RCC 7860 (cell line): ENCODE data around the gene LRRC46.

ENCODE experiments used
- DNase-seq: peaks from one replicate; pipeline ENCODE4 v3.0.0-alpha.2; 2015; ENCODE audit warnings: low spot score
- FAIRE-seq: peaks from 2 replicates; lab custom pipeline; 2012; peaks lifted over from hg19 to GRCh38; lab: Jason Lieb, UNC

The LRRC46 gene

GRCh38 chr17:47873200-47874090 lies 42.0 kb downstream of the LRRC46 start:
- FAIRE-seq: no peak
- DNase-seq: no peak

DNA sequence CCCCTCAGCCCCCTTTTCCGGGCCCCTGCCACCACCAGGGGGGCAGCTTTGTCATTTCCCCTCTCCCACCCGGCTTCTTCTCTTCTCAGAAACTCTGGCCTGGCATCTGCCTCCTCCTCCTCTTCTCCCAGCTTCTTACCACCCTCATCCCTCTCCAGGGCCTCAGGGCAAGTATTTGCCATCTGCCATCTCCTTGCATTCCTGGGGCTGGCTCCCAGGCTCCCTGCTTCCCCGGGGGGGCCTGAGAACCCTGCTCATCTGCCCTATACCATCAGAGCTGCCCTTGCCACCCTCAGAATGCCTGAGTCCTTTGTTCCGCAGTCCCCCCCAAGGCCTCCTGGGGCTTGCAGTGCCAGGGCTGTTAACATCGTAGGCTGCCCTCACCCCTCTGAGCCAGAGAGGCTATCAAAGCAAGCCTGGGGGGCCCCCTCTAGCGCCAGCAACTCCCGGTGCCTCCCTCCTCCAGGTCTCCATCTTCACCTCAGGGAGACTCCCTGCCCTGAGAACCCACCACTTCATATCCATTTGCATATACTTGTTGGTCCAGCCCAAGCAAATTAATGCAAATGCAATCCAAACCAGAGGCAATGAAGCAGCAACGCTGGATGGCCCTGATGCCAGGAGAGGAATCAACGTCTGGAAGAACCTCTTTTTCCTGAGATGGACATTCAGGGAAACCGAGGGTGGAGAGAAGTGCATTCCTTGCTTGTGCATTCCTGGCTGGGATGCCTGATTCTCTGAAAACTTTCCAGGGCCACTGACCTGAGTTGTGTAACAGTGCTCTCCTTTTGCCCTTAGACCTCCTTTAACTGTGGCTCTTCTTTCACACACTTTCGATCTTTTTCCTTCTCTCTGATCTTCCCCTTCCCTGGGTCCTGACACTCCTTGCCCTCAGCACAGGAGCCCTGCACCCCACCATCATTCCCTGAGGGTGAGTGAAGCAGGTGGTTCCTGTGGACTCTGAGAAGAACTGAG lies 43.8 kb downstream of the LRRC46 start:
- FAIRE-seq (no peak), DNase-seq (no peak)

GRCh38 chr17:47877368-47878034 lies 46.0 kb downstream of the LRRC46 start:
- FAIRE-seq (no peak), DNase-seq (no peak)

DNA sequence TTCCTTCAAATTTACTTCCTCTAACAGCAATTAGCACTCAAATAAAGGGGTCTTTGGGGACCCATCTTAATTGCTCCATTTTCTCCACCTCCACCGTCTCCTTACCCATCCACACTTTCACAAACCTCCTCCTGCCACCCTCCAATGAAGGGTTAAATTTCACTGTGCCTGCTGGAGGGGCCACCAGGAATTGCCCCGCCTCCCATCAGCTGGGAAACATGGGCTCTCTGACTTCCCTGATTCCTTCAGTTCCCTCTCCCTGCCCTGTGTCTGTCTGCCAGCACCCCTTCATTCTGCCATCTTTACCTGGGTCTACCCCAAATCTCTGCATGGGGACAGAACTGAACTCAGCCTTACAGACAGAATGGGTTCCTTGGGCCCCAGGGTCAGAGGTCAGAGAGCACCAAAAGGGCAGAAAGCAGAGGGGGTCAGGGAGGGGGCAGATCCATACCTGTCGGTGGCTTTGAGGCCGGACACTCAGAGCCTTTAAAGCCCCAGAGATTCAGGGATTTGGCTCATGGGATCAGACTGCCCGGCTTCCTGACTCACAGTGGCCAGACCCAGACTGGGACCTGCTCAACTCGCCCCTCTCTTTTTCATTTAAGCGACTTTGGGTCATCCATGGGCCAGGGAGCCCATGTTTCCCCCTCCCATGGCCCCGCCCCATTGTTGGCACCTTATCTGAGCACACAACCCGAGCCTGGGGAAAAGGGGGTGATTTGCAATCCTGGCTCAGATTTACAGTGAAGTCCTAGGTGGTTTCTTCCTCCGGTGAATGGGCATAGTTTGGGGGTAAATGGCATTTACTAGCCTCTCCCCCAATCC lies 46.9 kb downstream of the LRRC46 start:
- no peak for DNase-seq
- FAIRE-seq: no peak

DNA sequence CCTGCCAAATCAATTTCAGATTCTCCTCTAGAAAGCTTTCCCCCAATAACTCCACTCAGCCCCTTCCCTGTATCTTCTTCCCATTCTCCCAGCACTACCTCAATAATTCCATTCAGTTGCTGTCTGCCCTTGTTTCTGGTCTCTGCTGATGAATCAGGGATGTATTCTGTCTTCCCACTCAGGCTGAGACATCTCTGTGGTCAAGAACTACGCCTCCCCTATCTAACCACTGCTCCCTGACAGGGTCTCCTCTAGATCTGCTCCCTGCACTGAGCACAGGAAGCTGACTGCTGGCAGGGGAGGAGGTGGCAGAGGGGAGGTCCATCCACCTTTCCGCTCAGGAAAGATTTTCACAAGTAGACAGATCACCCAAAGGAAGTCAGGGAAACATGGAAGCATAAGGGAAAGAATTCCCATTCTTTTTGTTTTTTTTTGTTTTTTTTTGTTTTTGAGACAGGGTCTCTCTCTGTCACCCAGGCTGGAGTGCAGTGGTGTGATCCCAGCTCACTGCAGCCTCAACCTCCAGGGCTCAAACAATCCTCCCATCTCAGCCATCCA lies 47.6 kb downstream of the LRRC46 start:
- DNase-seq: peak; percentile 88
- peak; percentile 86 for FAIRE-seq

DNA sequence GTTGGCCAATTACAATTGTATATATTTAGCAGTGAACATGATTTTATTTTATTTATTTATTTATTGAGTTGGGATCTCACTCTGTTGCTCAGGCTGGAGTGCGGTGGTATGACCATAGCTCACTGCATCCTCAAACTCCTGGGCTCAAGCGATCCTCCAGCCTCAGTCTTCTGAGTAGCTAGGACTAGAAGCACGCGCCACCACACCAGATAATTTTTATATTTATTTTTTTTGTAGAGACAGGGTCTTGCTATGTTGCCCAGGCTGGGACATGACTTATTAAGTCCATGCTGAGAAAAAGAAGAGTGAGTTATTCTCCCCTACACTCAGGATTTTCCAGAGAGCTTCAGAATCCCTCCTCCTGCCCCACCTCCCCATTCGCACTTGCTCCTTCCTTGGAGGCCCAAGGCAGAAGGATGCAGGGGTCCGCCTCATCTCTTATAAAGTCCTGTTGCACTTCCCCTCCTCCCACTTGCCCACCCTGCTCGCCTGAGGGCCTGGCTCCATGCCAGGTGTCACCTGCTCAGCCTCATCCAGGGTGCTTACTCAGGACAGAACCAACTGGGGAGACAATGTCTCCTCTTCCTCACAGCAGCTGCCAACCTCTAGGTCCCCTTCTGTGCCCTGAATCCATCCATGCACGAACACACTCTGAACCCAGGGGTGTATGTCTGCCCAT lies 48.4 kb downstream of the LRRC46 start:
- no peak for DNase-seq
- FAIRE-seq: no peak

DNA sequence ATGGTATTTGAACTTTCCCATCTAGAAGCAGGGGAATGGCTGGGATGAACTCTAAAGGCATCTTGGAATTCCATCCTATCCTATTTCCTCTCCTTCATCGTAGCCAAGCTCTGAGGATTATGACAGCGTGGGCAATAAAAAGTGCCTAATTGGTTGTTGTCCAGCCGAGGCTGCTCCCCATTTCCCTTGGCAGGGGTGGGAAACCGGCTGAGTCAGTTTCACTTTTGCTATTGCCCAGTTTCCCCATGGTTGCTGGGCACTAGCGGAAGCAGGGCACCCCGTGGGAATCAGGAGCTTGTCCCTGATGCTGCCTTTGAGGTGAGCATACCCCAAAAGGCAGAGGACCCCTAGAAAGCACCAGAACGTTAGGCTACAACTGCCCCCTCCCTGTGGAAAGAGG lies 50.8 kb downstream of the LRRC46 start:
- FAIRE-seq: no peak
- no peak for DNase-seq

GRCh38 chr17:47882695-47883588 lies 51.5 kb downstream of the LRRC46 start:
- no peak for FAIRE-seq
- no peak for DNase-seq

DNA sequence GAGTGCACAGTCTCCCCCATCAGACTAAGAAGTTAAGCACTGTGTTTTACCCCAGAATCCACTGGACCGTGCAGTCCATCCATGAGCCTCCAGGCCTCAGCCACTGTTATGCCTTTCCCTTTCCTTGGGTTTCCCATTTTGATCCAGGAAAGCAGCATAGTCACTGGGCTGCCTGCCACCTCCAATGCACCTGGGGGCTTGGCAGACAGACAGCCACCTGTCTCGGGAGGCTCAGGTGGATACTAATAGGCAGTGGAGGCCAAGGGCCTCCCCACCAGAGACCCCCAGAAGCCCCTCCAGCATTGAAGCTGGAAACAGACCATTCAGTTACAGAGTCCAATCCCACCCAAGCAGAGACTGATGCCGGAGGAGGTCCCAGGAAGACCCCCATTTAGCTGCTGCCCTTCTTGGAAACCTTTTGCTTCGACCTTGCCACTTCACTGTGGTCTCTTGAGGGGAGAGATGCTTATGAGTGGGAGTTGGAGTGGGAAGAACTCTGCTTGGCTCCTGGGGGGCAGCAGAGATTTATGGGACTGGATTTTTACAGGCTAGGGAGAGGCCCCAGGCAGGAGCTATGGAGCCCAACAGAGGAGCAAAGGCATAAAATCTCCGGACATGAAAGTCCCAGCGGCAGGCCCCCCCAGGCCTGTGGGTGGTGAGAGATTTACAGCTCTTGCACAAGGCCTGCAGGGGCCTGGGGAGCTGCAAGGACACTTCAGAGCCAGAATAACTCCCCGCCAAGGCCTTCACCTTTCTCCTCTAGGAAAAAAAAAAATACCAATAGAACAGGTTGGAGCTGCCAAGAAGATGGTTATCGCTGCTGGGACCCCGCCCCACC lies 52.3 kb downstream of the LRRC46 start:
- FAIRE-seq: no peak
- DNase-seq: no peak

DNA sequence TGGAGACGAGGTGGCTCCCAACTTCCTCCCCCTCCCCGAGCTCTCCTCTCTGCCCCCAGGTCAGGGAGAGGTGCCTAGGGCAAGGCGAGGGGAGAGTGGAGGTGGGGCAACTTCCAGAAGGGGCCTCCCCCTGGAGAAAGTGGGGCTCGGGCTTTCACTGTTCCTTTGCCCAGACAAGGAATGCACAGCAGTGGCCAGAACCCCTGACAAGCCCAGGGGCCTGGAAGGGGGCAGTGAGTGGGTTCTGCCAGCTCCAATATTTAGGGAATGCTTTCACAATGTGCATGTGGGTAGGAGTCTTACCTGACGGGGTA lies 52.9 kb downstream of the LRRC46 start:
- FAIRE-seq: no peak

DNA sequence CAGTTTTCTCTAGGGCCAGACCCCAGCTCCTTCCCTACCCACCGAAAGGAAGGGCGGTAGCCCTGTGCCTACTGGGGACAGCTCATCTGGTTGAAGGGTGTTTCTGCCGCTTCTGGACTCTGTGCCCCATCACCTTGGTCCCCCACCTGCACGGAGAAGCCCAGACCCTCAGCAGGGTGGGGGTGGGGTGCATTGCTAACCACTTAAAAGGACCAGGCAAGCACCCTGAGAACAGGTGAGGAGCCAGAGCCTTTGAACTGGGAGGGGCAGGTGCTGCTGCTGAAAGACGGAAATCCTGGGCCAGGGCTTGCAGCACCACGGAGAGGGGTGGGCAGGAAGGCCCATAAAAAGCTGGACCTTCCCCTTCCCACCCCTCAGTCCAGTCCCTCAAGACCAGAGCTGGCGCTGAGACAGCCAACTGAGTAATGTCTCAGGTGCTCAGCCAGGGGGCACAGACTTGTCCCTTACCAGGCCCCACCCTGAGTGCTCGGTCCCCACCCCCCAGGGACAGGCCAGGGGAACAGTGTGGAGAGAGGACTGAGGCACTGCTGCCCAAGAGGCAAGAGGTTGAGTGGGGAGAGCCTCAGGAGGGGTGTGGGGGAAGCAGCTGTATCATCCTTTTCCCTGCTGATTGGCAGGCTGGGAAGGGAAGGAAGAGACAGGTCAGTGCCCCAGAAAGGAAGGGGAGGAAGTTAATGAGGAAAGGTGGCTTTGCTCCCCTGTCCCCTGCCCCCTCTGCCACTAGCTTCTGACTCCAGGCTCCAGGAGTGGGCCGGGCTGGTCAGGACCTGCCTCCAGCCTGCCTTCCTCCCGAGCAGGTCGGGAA lies 53.6 kb downstream of the LRRC46 start:
- DNase-seq (no peak), FAIRE-seq (no peak)

More for the DNA sequence above, 52.9 kb downstream of the LRRC46 start:
- no peak for DNase-seq
